Activated naive CD4-positive, alpha-beta T cell treated with anti-CD3 and anti-CD28 coated beads for 36 hours (primary cell): ENCODE data around the gene PITX2. TPM values are rescaled to one million over a fixed set of nuclear protein-coding genes. Genes with fewer than 3 reads are reported as not detected.

Source experiments
- CTCF ChIA-PET: fragments of 350-600 bp; sonication (Branson Sonifier 250); formaldehyde crosslinking; loops from one replicate; lab custom pipeline; 2021; ENCODE audit warnings: antibody characterized with exemption; lab: Charles Lee
- DNase-seq: peaks from one replicate; pipeline ENCODE4 v3.0.0-alpha.2; 2020
- H3K27ac Mint-ChIP-seq: one replicate; pipeline ENCODE4 v1.8.0; 2021; ENCODE audit warnings: mild to moderate bottlenecking, mixed read lengths
- H3K27me3 Mint-ChIP-seq: one replicate; pipeline ENCODE4 v1.8.0; 2021; ENCODE audit warnings: low read depth, mixed read lengths
- H3K36me3 Mint-ChIP-seq: one replicate; pipeline ENCODE4 v1.8.0; 2021; ENCODE audit warnings: low read depth, mixed read lengths
- H3K4me1 Mint-ChIP-seq: one replicate; pipeline ENCODE4 v1.8.0; 2021; ENCODE audit warnings: low read depth, mixed read lengths
- H3K4me3 Mint-ChIP-seq: one replicate; pipeline ENCODE4 v1.8.0; 2021; ENCODE audit warnings: mild to moderate bottlenecking, moderate library complexity, mixed read lengths
- H3K9me3 Mint-ChIP-seq: one replicate; pipeline ENCODE4 v1.8.0; 2021; ENCODE audit warnings: mixed read lengths
- intact Hi-C: fragments of 100-400 bp; cut with micrococcal nuclease; formaldehyde crosslinking; loops from one replicate; pipeline ENCODE4 v1.15.1; 2023
- total RNA-seq, 2 experiments: library from RNA; stranded (reverse); gene quantifications; one replicate each; pipeline ENCODE4 v1.2.3, GENCODE V29; 2021

PITX2 gene
- total RNA-seq, 2 experiments from 2014 or later = not detected

GRCh38 chr4:110633358-110634341, 10.8 kb upstream of the PITX2 start:
- peaks cover 24% of the 10 kb centered on the region for H3K4me1 Mint-ChIP-seq
- no peak overlapping the region for H3K27ac Mint-ChIP-seq
- CTCF ChIA-PET = interaction anchor here (0.6 to 1.0 kb wide), 2 partner anchors 30 to 158 kb away, joined by 3 to 6 read pairs; no protein-coding TSS in a partner anchor
- H3K4me3 Mint-ChIP-seq = no peak overlapping the region
- DNase-seq = no peak
- intact Hi-C loops = loop anchor here (2.0 to 5.0 kb wide), 3 partner anchors 997 to 1399 kb away; no protein-coding TSS in a partner anchor
- H3K36me3 Mint-ChIP-seq = peaks cover 12% of the 10 kb centered on the region
- peaks cover 10% of the 10 kb centered on the region for H3K9me3 Mint-ChIP-seq
- peaks cover 81% of the 10 kb centered on the region for H3K27me3 Mint-ChIP-seq

- Mint-ChIP-seq H3K4me3 (no peak overlapping the region), H3K27ac (no peak overlapping the region), H3K4me1 (peaks cover 24% of the 10 kb centered on the region), H3K9me3 (peaks cover 9% of the 10 kb centered on the region), H3K36me3 (peaks cover 13% of the 10 kb centered on the region), H3K27me3 (peaks cover 81% of the 10 kb centered on the region)
- CTCF ChIA-PET = no interaction called here
- intact Hi-C loops = loop anchor here (1.0 to 5.0 kb wide), 4 partner anchors 651 to 1400 kb away; no protein-coding TSS in a partner anchor
- no peak for DNase-seq
These were observed 9.9 kb upstream of the PITX2 start for GRCh38 chr4:110632506-110633357.

- Mint-ChIP-seq H3K9me3 (peaks cover 6% of the 10 kb centered on the region), H3K27me3 (peaks cover 82% of the 10 kb centered on the region), H3K27ac (peak overlapping the region; percentile 0), H3K36me3 (peaks cover 9% of the 10 kb centered on the region), H3K4me3 (peak overlapping the region; percentile 3), H3K4me1 (peaks cover 22% of the 10 kb centered on the region)
- peak; percentile 65 for DNase-seq
- CTCF ChIA-PET = no interaction called here
- intact Hi-C loops = loop anchor here (1.0 to 5.0 kb wide), 6 partner anchors 9 to 1400 kb away; partner anchors contain the start of gene PITX2
These were observed 9.0 kb upstream of the PITX2 start for GRCh38 chr4:110631584-110632505.

GRCh38 chr4:110630688-110631402, 8.0 kb upstream of the PITX2 start:
- intact Hi-C loops = loop anchor here (1.0 to 5.0 kb wide), 3 partner anchors 8 to 1401 kb away; partner anchors contain the start of gene PITX2
- H3K27me3 Mint-ChIP-seq = peaks cover 84% of the 10 kb centered on the region
- H3K27ac Mint-ChIP-seq = no peak overlapping the region
- peaks cover 22% of the 10 kb centered on the region for H3K4me1 Mint-ChIP-seq
- H3K9me3 Mint-ChIP-seq = peaks cover 6% of the 10 kb centered on the region
- H3K4me3 Mint-ChIP-seq = no peak overlapping the region
- no peak for DNase-seq
- CTCF ChIA-PET = no interaction called here
- H3K36me3 Mint-ChIP-seq = peaks cover 9% of the 10 kb centered on the region

GRCh38 chr4:110629780-110630687, 7.2 kb upstream of the PITX2 start:
- no peak overlapping the region for H3K27ac Mint-ChIP-seq
- intact Hi-C loops = loop anchor here (5.0 kb wide), 1 partner anchor 1402 kb away; no protein-coding TSS in a partner anchor

GRCh38 chr4:110629214-110629754, 6.4 kb upstream of the PITX2 start:
- Mint-ChIP-seq H3K27ac (no peak overlapping the region), H3K9me3 (peaks cover 4% of the 10 kb centered on the region), H3K4me1 (peaks cover 22% of the 10 kb centered on the region), H3K4me3 (no peak overlapping the region), H3K36me3 (peaks cover 9% of the 10 kb centered on the region), H3K27me3 (peaks cover 86% of the 10 kb centered on the region)
- DNase-seq = no peak
- intact Hi-C loops = no loop called here
- CTCF ChIA-PET = interaction anchor here (1.2 kb wide), 1 partner anchor 13 kb away, joined by 4 read pairs; no protein-coding TSS in a partner anchor

More at GRCh38 chr4:110629780-110630687, 7.2 kb upstream of the PITX2 start:
- Mint-ChIP-seq H3K27me3 (peaks cover 86% of the 10 kb centered on the region), H3K9me3 (peaks cover 6% of the 10 kb centered on the region), H3K36me3 (peaks cover 9% of the 10 kb centered on the region), H3K4me3 (no peak overlapping the region), H3K4me1 (peaks cover 22% of the 10 kb centered on the region)
- DNase-seq = no peak
- CTCF ChIA-PET = no interaction called here

GRCh38 chr4:110628663-110629213, 5.9 kb upstream of the PITX2 start:
- no peak for DNase-seq
- intact Hi-C loops = no loop called here
- H3K4me1 Mint-ChIP-seq = peaks cover 22% of the 10 kb centered on the region
- peaks cover 85% of the 10 kb centered on the region for H3K27me3 Mint-ChIP-seq
- H3K36me3 Mint-ChIP-seq = peaks cover 9% of the 10 kb centered on the region
- peaks cover 4% of the 10 kb centered on the region for H3K9me3 Mint-ChIP-seq
- H3K27ac Mint-ChIP-seq = no peak overlapping the region
- no peak overlapping the region for H3K4me3 Mint-ChIP-seq
- CTCF ChIA-PET = interaction anchor here (1.2 kb wide), 1 partner anchor 13 kb away, joined by 4 read pairs; no protein-coding TSS in a partner anchor

- Mint-ChIP-seq H3K27me3 (peaks cover 85% of the 10 kb centered on the region), H3K36me3 (peaks cover 9% of the 10 kb centered on the region), H3K27ac (no peak overlapping the region)
These were observed 5.2 kb upstream of the PITX2 start for GRCh38 chr4:110627977-110628662.

GRCh38 chr4:110626532-110627153, 3.8 kb upstream of the PITX2 start:
- H3K27ac Mint-ChIP-seq = no peak overlapping the region
- DNase-seq = no peak
- CTCF ChIA-PET = no interaction called here
- peaks cover 85% of the 10 kb centered on the region for H3K27me3 Mint-ChIP-seq
- H3K36me3 Mint-ChIP-seq = peaks cover 8% of the 10 kb centered on the region
- peaks cover 19% of the 10 kb centered on the region for H3K4me1 Mint-ChIP-seq
- no peak overlapping the region for H3K4me3 Mint-ChIP-seq
- intact Hi-C loops = no loop called here
- peaks cover 3% of the 10 kb centered on the region for H3K9me3 Mint-ChIP-seq

More at GRCh38 chr4:110627977-110628662, 5.2 kb upstream of the PITX2 start:
- Mint-ChIP-seq H3K4me1 (peaks cover 23% of the 10 kb centered on the region), H3K4me3 (no peak overlapping the region), H3K9me3 (peaks cover 3% of the 10 kb centered on the region)
- DNase-seq = no peak
- CTCF ChIA-PET = interaction anchor here (1.2 kb wide), 1 partner anchor 12 kb away, joined by 4 read pairs; no protein-coding TSS in a partner anchor
- intact Hi-C loops = no loop called here
